ENCODE measurements around the gene ZDHHC8.

ZDHHC8 gene

GRCh38 chr22:20191803-20192202, 60.2 kb downstream of the ZDHHC8 start:
- DNase-seq, result no peak

DNA sequence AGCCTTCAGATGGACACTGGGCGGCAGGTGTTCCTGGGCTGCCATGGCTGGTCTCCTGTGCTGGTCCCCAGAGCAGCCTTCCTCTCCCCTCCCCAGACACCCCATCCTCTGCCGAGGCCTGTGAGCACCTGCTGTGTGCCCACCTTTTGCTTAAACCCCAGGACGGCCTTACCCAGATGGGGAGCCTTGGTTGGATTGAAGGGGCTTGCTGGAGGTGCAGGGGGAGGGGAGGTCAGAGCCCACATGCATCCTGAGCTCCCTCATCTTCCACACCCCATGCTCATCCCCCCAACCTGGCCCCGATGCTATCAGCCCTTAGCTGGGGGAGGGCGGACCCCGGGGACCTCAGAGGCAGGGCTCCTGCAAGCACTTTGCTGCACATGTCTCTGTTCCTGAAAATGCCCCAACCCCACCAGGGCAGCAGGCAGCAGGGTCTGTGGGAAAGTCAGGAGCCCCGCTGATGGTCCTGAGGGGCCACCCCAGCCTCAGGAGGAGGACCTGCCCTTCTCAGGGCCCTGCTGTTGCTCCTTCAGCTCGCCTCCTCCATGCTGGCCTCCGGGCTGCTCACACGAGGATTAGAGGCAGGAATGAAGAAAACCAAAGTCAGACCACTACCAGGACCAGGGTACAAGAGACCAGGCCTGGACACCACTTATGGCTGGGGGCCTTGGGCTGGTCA, 60.8 kb downstream of the ZDHHC8 start:
- DNase-seq, result no peak

GRCh38 chr22:20192972-20193760, 61.6 kb downstream of the ZDHHC8 start:
- no peak for DNase-seq

- no peak for DNase-seq
Observed at GRCh38 chr22:20193761-20194494, 62.3 kb downstream of the ZDHHC8 start.

GRCh38 chr22:20194681-20195593, 63.3 kb downstream of the ZDHHC8 start:
- peak in 1 of 56 donors; percentile 25 for DNase-seq

- no peak for DNase-seq
Observed at GRCh38 chr22:20196094-20196842, 64.7 kb downstream of the ZDHHC8 start.
